ENCODE measurements around the gene TULP4. TPM values are rescaled to one million over a fixed set of nuclear protein-coding genes. Genes with fewer than 3 reads are reported as not detected.
A peak's percentile ranks its signal among the peaks of the same experiment; 100 is the strongest.

Gene TULP4
- total RNA-seq, 1 experiment from 2014 or later = 64.6 TPM

GRCh38 chr6:158559338-158559894 is 247.2 kb downstream of the TULP4 start:
- H4K8ac ChIP-seq (replicated peaks; ENCODE audit: insufficient read length, low read depth, low read length) = no peak overlapping the region
- peaks cover 4% of the 10 kb centered on the region for H3K23me2 ChIP-seq (ENCODE audit: insufficient read length, low read depth, low read length, poor library complexity, severe bottlenecking)
- H3K27ac ChIP-seq (ENCODE audit: insufficient read length, low read depth, low read length) = no peak overlapping the region
- WGBS (ENCODE audit: extremely low coverage, insufficient read length, low lambda C conversion rate) = no CpG with 5 or more reads among the region's 14 CpGs
- H3K23ac ChIP-seq (ENCODE audit: insufficient read length, low read depth, low read length) = no peak overlapping the region
- H3K56ac ChIP-seq (ENCODE audit: insufficient read length, low read depth, low read length) = no peak overlapping the region
- no peak overlapping the region for H2BK120ac ChIP-seq (ENCODE audit: low read depth, low read length, poor library complexity, severe bottlenecking)
- no peak overlapping the region for H4K91ac ChIP-seq (ENCODE audit: insufficient read length, low read depth, low read length)
- H2AFZ ChIP-seq (ENCODE audit: low read length) = no peak overlapping the region
- DNase-seq = no peak
- peaks cover 20% of the 10 kb centered on the region; the same call in 1 of the 2 replicates for H3K79me2 ChIP-seq (ENCODE audit: insufficient read depth, low read length)
- peaks cover 0 to 6% (median 0%) of the 10 kb centered on the region in 3 experiments; a peak in 3 of 7 replicates for H3K36me3 Mint-ChIP-seq (ENCODE audit: insufficient read depth in 1 of 3, low read depth in 3 of 3)
- peak overlapping the region; percentile 69 for H3K4me2 ChIP-seq (ENCODE audit: insufficient read depth, insufficient read length, low read length)
- no peak overlapping the region for H2BK5ac ChIP-seq (ENCODE audit: insufficient read length, low read length)
- no peaks in the 10 kb centered on the region for H4K20me1 ChIP-seq (ENCODE audit: control insufficient read depth, insufficient read depth, insufficient read length)
- no peak overlapping the region; a peak in 1 of 7 replicates for H3K27ac Mint-ChIP-seq
- H3K9me3 ChIP-seq (ENCODE audit: control insufficient read depth, low read depth, low read length) = no peaks in the 10 kb centered on the region
- no peak overlapping the region for H3K4ac ChIP-seq (ENCODE audit: low read depth, low read length)
- no peaks in the 10 kb centered on the region for H3K27me3 Mint-ChIP-seq (ENCODE audit: low read depth)
- H3T11ph ChIP-seq (ENCODE audit: low read length) = no peak overlapping the region
- no peak overlapping the region for H2BK12ac ChIP-seq (ENCODE audit: insufficient read length, low read depth, low read length)
- no peak overlapping the region for H2AK5ac ChIP-seq (ENCODE audit: insufficient read length, low read length)
- no peaks in the 10 kb centered on the region for H3K79me1 ChIP-seq (ENCODE audit: insufficient read depth, low read depth, low read length, poor library complexity, severe bottlenecking)
- peak overlapping the region; percentile 36 for H3K9ac ChIP-seq (ENCODE audit: extremely low read depth, insufficient read length, low read length)
- H3K27me3 ChIP-seq (ENCODE audit: insufficient read depth, low read length) = no peaks in the 10 kb centered on the region
- H3K14ac ChIP-seq (ENCODE audit: insufficient read depth, low read length) = peak overlapping the region; percentile 79; the same call in 1 of the 2 replicates
- H4K5ac ChIP-seq (ENCODE audit: insufficient read length, low read depth, low read length) = no peak overlapping the region
- H2BK15ac ChIP-seq (ENCODE audit: low read depth, low read length) = no peak overlapping the region
- no peak for TF ChIP-seq CTCF (conservative IDR thresholded peaks at IDR 0.05)
- H3K18ac ChIP-seq (ENCODE audit: insufficient read length, low read depth, low read length) = peak overlapping the region; percentile 9
- no peaks in the 10 kb centered on the region for H3K9me3 Mint-ChIP-seq
- peak overlapping the region; percentile 74 to 86 for H3K4me3 Mint-ChIP-seq
- H3K4me1 ChIP-seq (ENCODE audit: insufficient read depth, low read length) = peaks cover 7% of the 10 kb centered on the region; the same call in 1 of the 2 replicates
- peaks cover 26 to 29% of the 10 kb centered on the region in 2 experiments for H3K4me1 Mint-ChIP-seq
- no peak overlapping the region for H2BK20ac ChIP-seq (ENCODE audit: low read depth, low read length, poor library complexity, severe bottlenecking)

Data from H9 (cell line).